DMS53 treated with DMSO at 0.1 percent for 48 hours (cell line): ENCODE measurements around the gene CTNND2.
A peak's percentile ranks its signal among the peaks of the same experiment; 100 is the strongest.
"Not testable (repeated sequence)": the region's sequence is repeated elsewhere in the genome, so short reads cannot be mapped to it uniquely, and the experiment has no call there.

Source experiments
- DNase-seq: peaks from one replicate; lab custom pipeline; 2025; ENCODE audit not compliant: unreplicated experiment; lab: John Stamatoyannopoulos, UW

CTNND2 gene

GRCh38 chr5:11878814-11879213 lies 25.4 kb downstream of the CTNND2 start:
- no peak for DNase-seq

- no peak for DNase-seq
These were observed 30.7 kb downstream of the CTNND2 start for GRCh38 chr5:11873587-11873986.

DNA sequence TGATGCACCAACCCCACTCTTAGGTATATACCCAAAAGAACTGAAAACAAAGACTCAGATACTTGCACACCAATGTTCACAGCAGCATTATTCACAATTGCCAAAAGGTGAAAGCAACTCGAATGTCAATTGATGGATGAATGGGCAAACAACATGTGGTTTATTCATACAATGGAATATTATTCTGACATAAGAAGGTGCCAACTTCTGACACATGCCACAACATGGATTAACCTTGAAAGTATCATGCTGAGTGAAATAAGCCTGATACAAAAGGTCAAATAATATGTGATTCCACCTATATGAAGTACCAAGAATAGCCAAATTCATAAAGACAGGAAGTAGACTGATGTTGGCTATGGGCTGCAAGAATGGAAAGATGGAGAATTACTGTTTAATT lies 35.0 kb downstream of the CTNND2 start:
- no peak for DNase-seq

DNA sequence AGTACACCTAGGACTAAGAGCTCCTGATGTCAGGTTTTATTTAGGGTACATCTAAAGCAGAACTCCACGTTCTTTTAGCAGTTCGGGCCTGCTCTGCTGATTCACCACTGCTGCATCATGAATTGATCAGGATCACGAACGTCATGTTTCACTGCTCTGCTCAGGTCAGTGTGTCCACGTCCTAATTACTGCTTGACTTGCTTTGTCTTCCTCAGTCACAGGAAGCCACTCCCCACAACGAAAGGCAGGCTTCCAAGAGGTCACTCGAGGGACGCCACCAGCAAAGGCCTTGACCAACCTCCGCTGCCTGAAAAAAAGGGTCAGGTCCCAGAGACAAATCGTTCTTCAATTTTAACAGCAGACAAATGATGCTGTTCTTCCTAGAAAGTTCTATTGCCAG lies 40.3 kb downstream of the CTNND2 start:
- DNase-seq: no peak

DNA sequence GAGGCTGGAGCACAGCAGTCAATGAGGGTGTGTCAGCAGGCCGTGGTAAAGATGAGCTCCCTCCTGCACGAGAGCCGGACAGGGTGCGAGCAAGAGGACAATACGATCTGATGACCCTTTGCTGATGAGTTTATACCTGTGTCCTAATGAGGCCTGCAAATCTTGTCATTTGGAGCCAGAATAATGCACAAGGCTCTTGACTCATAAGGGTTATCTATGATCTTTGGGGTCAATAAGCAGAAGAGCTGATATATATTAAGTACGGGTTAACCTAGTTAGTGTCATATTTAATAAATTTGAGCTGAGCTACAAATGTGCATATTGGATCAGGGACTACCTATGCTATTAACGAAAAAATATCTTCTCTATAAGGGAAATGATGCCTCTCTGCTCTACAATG lies 46.9 kb downstream of the CTNND2 start:
- DNase-seq: no peak

GRCh38 chr5:11854936-11855335 lies 49.3 kb downstream of the CTNND2 start:
- no peak for DNase-seq

DNA sequence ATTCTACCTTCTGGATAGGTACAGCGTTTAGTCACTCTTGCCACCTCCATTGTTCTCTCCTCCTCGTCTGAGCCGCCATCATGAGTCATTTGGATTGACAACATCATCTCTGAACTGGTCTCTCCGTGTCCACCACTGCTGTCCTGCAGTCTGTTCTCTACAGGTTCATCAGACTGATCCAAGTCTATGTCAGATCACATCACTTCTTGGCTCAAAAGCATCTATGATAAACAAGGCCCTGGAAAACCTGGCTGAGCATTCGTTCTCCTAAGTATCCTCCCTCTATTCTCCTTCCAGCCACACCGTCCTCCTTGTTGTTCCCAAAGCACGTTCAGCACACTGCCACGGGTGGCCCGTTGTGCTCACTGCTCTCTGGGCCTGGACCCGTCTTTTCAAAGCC lies 50.5 kb downstream of the CTNND2 start:
- no peak for DNase-seq

GRCh38 chr5:11853140-11853539 lies 51.1 kb downstream of the CTNND2 start:
- no peak for DNase-seq

- no peak for DNase-seq
These were observed 51.5 kb downstream of the CTNND2 start for GRCh38 chr5:11852717-11853087.

DNA sequence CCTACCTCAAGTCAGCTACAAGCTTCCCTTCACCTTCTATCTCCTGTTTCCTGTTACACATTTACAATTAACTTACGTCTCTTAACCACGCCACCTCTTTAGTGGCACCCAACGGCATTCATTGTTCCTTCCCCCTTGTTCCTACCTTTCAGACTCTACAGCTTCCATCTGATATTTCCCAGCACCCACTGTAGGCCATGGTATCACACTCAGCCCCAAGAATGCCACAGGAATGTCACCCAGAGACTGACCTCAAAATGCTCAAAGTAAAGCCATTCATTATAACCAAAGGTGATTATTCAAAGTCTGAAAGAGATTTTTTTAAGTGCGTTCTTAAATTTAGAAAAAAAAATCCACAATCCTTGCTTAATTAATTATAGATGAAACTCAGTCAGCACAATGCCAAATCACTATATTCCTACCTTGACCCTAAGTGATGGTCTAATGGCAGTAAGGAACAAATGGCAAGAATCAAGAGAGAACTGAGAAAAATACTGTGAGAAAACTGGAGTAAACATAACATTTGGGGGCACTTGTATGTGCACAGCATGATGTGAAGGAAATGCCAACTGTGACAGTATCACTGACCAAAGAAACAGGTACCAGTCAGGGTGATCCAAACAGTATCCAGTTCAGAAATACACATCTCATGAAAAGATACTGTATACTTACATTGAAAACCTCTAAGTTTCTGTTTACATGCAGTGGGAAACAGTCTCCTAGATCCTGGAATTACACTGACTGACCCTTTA lies 52.1 kb downstream of the CTNND2 start:
- DNase-seq: no peak

GRCh38 chr5:11851416-11851815 lies 52.8 kb downstream of the CTNND2 start:
- DNase-seq: no peak

DNA sequence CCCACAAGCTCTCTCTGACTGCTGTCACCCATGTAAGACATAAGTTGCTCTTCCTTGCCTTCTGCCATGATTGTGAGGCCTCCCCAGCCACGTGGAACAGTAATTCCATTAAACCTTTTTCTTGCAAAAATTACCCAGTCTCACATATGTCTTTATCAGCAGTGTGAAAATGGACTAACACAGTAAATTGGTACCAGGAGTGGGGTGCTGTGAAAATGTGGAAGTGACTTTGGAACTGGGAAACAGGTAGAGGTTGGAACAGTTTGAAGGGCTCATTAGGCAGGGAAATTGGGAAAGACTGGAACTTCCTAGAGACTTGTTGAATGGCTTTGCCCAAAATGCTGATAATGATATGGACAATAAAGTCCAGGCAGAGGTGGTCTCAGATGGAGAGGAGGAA lies 75.7 kb downstream of the CTNND2 start:
- not testable (repeated sequence) for DNase-seq

DNA sequence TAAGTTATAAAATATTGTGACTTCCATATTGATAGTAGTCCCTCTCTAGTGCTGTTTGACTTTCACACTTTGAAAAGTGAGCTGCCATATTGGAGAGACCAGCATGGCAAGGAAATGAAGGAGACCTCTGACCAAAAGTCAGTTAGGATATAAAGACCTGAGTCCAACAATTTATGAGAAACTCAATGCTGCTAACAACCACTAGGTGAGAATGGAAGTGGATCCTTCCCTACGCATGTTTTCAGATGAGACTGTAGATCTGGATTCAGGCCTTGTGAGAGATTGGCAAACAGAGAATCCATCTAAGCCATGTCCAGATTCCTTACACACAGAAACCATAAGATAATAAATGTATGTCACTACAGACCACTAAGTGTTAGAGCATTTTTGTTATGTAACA lies 81.6 kb downstream of the CTNND2 start:
- DNase-seq: no peak

DNA sequence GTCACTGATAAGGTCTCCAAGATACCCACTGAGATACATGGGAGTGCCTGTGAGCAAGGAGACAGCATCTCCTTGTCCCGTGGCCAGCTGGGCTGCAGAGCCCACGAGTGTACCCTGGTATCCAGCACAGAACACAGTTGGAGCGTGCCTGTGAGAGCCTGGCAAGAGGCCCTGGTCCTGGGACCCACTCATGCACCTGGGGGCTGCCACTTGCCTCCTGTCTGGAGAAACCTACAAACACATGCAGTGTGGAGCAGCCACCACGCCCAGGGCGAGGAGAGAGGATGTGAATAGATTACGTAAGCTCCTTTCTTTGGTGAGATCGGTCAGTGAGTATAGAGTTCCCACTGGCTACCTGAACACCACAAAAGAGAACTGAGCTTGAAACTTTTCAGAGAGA lies 88.3 kb downstream of the CTNND2 start:
- no peak for DNase-seq

- DNase-seq: no peak
These were observed 88.8 kb downstream of the CTNND2 start for GRCh38 chr5:11815481-11815880.

GRCh38 chr5:11814373-11814772 lies 89.9 kb downstream of the CTNND2 start:
- no peak for DNase-seq

GRCh38 chr5:11809407-11809806 lies 94.8 kb downstream of the CTNND2 start:
- DNase-seq: no peak

DNA sequence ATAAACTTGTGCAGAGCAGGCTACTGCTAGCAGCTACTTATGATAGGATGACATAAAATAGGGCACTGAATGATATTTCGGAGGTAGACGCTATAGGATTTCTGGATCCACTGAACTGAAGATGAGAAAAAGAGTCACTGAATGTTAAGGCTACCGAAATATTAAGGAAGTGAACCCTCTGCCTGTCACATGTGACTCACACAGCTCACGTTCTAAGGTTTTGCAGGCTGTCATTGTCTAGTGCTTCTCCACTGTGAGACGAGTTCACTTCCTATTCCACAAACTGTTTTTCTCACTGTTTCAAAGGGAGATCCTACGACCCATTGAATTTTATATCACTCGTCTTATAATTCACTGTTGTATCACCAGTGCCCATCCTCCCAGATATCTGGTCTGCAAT lies 100.8 kb downstream of the CTNND2 start:
- no peak for DNase-seq

DNA sequence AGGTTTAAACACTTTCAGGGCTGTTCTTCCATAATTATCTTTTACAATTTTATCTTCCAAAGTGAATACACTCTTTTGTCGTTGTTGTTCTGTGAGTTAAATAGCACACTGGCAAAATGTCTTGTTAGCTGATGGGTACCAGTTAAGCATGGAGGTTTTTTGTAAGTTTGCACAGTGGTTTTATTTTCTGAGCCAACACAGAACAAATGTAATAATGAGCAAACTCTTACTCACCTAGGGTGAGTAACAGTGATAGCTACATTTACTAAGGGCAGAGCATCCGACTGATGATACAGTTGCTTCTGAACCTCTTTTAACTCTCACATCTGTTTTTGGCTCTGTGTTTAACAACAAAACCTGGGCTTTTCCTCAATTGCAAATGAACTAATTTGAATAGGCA lies 103.2 kb downstream of the CTNND2 start:
- no peak for DNase-seq

- DNase-seq: no peak
These were observed 107.1 kb downstream of the CTNND2 start for GRCh38 chr5:11797132-11797531.

DNA sequence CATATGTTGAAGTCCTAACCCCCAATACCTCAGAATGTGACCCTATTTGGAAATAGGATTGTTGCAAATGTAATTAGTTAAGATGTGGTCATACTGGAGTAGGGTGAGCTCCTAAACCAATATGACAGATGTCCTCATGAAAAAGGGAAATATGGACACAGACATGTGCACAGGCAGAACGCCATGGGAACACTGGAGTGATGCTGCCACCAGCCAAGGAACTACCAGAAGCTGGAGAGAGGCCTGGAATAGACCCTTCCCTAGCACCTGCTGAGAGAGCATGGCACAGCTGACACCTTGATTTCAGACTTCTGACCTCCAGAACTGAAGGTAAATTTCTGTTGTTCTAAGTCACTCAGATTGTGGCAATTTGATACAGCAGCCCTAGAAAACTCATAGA lies 110.8 kb downstream of the CTNND2 start:
- DNase-seq: no peak

- DNase-seq: no peak
These were observed 111.6 kb downstream of the CTNND2 start for GRCh38 chr5:11792621-11793020.

GRCh38 chr5:11791792-11792191 lies 112.5 kb downstream of the CTNND2 start:
- DNase-seq: peak; percentile 8
